IPS-18a (cell line): ENCODE results near the gene KRAS.

Experiments
- H3K27ac ChIP-seq: one replicate; pipeline ENCODE4 v1.5.1; 2013; ENCODE audit warnings: low read length
- H3K27me3 ChIP-seq: one replicate; pipeline ENCODE4 v1.6.1; 2013; ENCODE audit warnings: mild to moderate bottlenecking, low read length; ENCODE audit not compliant: control insufficient read depth, insufficient read depth
- H3K36me3 ChIP-seq: one replicate; pipeline ENCODE4 v1.6.1; 2013; ENCODE audit warnings: low read depth, low read length; ENCODE audit not compliant: control insufficient read depth
- H3K4me1 ChIP-seq: one replicate; pipeline ENCODE4 v1.6.1; 2013; ENCODE audit warnings: low read depth, low read length; ENCODE audit not compliant: control insufficient read depth
- H3K4me3 ChIP-seq: one replicate; pipeline ENCODE4 v1.5.1; 2013; ENCODE audit warnings: low read length
- H3K9ac ChIP-seq: one replicate; pipeline ENCODE4 v1.6.1; 2013; ENCODE audit warnings: mild to moderate bottlenecking, low read length, moderate library complexity
- H3K9me3 ChIP-seq: one replicate; pipeline ENCODE4 v1.6.1; 2013; ENCODE audit warnings: low read depth, low read length; ENCODE audit not compliant: control insufficient read depth

Gene KRAS

GRCh38 chr12:25194722-25195055, 56.0 kb downstream of the KRAS start:
- H3K27me3 ChIP-seq, result no peaks in the 10 kb centered on the region
- H3K4me3 ChIP-seq, result peak overlapping the region; percentile 92
- no peaks in the 10 kb centered on the region for H3K9me3 ChIP-seq
- no peaks in the 10 kb centered on the region for H3K36me3 ChIP-seq
- peak overlapping the region; percentile 91 for H3K9ac ChIP-seq
- peak overlapping the region; percentile 29 for H3K27ac ChIP-seq
- peaks cover 11% of the 10 kb centered on the region for H3K4me1 ChIP-seq

- peak overlapping the region; percentile 92 for H3K4me3 ChIP-seq
These were observed 56.5 kb downstream of the KRAS start for GRCh38 chr12:25194214-25194613.

GRCh38 chr12:25190793-25191192, 59.9 kb downstream of the KRAS start:
- H3K9ac ChIP-seq, result no peak overlapping the region
- H3K9me3 ChIP-seq, result no peaks in the 10 kb centered on the region
- no peaks in the 10 kb centered on the region for H3K36me3 ChIP-seq
- H3K27me3 ChIP-seq, result no peaks in the 10 kb centered on the region
- no peak overlapping the region for H3K4me3 ChIP-seq
- no peak overlapping the region for H3K27ac ChIP-seq
- H3K4me1 ChIP-seq, result peaks cover 5% of the 10 kb centered on the region

More at GRCh38 chr12:25194214-25194613, 56.5 kb downstream of the KRAS start:
- Histone ChIP-seq H3K36me3 (no peaks in the 10 kb centered on the region), H3K27me3 (no peaks in the 10 kb centered on the region), H3K27ac (peak overlapping the region; percentile 29), H3K9me3 (no peaks in the 10 kb centered on the region), H3K9ac (peak overlapping the region; percentile 91), H3K4me1 (peaks cover 11% of the 10 kb centered on the region)

- no peak overlapping the region for H3K27ac ChIP-seq
- H3K4me3 ChIP-seq, result no peak overlapping the region
- H3K4me1 ChIP-seq, result peaks cover 3% of the 10 kb centered on the region
- H3K27me3 ChIP-seq, result no peaks in the 10 kb centered on the region
- no peaks in the 10 kb centered on the region for H3K9me3 ChIP-seq
- no peaks in the 10 kb centered on the region for H3K36me3 ChIP-seq
- H3K9ac ChIP-seq, result no peak overlapping the region
These were observed 61.1 kb downstream of the KRAS start for GRCh38 chr12:25189656-25190055.

GRCh38 chr12:25187781-25188180, 62.9 kb downstream of the KRAS start:
- Histone ChIP-seq H3K27ac (no peak overlapping the region), H3K9me3 (no peaks in the 10 kb centered on the region), H3K4me1 (no peaks in the 10 kb centered on the region), H3K36me3 (no peaks in the 10 kb centered on the region), H3K27me3 (no peaks in the 10 kb centered on the region), H3K4me3 (no peak overlapping the region), H3K9ac (no peak overlapping the region)

- H3K9me3 ChIP-seq, result no peaks in the 10 kb centered on the region
- no peaks in the 10 kb centered on the region for H3K36me3 ChIP-seq
- no peaks in the 10 kb centered on the region for H3K4me1 ChIP-seq
- H3K4me3 ChIP-seq, result no peak overlapping the region
- no peaks in the 10 kb centered on the region for H3K27me3 ChIP-seq
- no peak overlapping the region for H3K27ac ChIP-seq
- no peak overlapping the region for H3K9ac ChIP-seq
These were observed 63.8 kb downstream of the KRAS start for GRCh38 chr12:25186788-25187402.

GRCh38 chr12:25186038-25186787, 64.5 kb downstream of the KRAS start:
- Histone ChIP-seq H3K9me3 (no peaks in the 10 kb centered on the region), H3K27me3 (no peaks in the 10 kb centered on the region), H3K4me3 (no peak overlapping the region), H3K9ac (no peak overlapping the region), H3K27ac (no peak overlapping the region), H3K4me1 (no peaks in the 10 kb centered on the region), H3K36me3 (no peaks in the 10 kb centered on the region)

GRCh38 chr12:25184132-25184531, 66.6 kb downstream of the KRAS start:
- Histone ChIP-seq H3K27ac (no peak overlapping the region), H3K4me1 (no peaks in the 10 kb centered on the region), H3K4me3 (no peak overlapping the region), H3K36me3 (no peaks in the 10 kb centered on the region), H3K9me3 (no peaks in the 10 kb centered on the region), H3K27me3 (no peaks in the 10 kb centered on the region), H3K9ac (no peak overlapping the region)

- no peaks in the 10 kb centered on the region for H3K27me3 ChIP-seq
- no peak overlapping the region for H3K9ac ChIP-seq
- H3K36me3 ChIP-seq, result no peaks in the 10 kb centered on the region
- H3K4me3 ChIP-seq, result no peak overlapping the region
- H3K27ac ChIP-seq, result no peak overlapping the region
- no peaks in the 10 kb centered on the region for H3K4me1 ChIP-seq
- H3K9me3 ChIP-seq, result no peaks in the 10 kb centered on the region
These were observed 68.0 kb downstream of the KRAS start for GRCh38 chr12:25182765-25183164.

- Histone ChIP-seq H3K9me3 (no peaks in the 10 kb centered on the region), H3K9ac (no peak overlapping the region), H3K4me3 (no peak overlapping the region), H3K27ac (no peak overlapping the region), H3K36me3 (no peaks in the 10 kb centered on the region), H3K27me3 (no peaks in the 10 kb centered on the region), H3K4me1 (no peaks in the 10 kb centered on the region)
These were observed 87.9 kb downstream of the KRAS start for GRCh38 chr12:25162866-25163265.

GRCh38 chr12:25156061-25156460, 94.7 kb downstream of the KRAS start:
- Histone ChIP-seq H3K4me3 (no peak overlapping the region), H3K9ac (no peak overlapping the region), H3K27ac (no peak overlapping the region), H3K9me3 (no peaks in the 10 kb centered on the region), H3K27me3 (no peaks in the 10 kb centered on the region), H3K4me1 (peaks cover 14% of the 10 kb centered on the region), H3K36me3 (no peaks in the 10 kb centered on the region)

GRCh38 chr12:25155022-25155576, 95.6 kb downstream of the KRAS start:
- H3K36me3 ChIP-seq, result no peaks in the 10 kb centered on the region
- H3K4me1 ChIP-seq, result peaks cover 14% of the 10 kb centered on the region
- no peak overlapping the region for H3K9ac ChIP-seq
- H3K27ac ChIP-seq, result no peak overlapping the region
- no peak overlapping the region for H3K4me3 ChIP-seq
- H3K27me3 ChIP-seq, result no peaks in the 10 kb centered on the region
- no peaks in the 10 kb centered on the region for H3K9me3 ChIP-seq
